ENCODE data around the gene EPM2A.
"Not testable (repeated sequence)": the region's sequence is repeated elsewhere in the genome, so short reads cannot be mapped to it uniquely, and the experiment has no call there.

EPM2A gene

DNA sequence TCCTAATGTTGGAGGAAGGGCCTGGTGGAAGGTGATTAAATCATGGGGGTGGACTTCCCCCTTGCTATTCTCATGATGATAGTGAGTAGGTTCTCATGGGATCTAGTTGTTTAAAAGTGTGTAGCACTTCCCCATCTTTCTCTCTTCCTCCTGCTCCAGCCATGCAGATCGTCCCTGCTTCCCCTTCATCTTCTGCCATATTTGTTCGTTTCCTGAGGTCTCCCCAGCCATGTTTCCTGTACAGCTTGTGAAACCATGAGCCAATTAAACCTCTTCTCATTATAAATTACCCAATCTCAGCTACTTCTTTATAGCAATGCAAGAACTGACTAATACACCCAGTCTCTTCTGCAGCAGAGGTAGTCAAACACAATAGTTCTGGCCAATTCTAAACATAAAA lies 5.4 kb downstream of the EPM2A start:
- DNase-seq: peak; percentile 17 to 23

DNA sequence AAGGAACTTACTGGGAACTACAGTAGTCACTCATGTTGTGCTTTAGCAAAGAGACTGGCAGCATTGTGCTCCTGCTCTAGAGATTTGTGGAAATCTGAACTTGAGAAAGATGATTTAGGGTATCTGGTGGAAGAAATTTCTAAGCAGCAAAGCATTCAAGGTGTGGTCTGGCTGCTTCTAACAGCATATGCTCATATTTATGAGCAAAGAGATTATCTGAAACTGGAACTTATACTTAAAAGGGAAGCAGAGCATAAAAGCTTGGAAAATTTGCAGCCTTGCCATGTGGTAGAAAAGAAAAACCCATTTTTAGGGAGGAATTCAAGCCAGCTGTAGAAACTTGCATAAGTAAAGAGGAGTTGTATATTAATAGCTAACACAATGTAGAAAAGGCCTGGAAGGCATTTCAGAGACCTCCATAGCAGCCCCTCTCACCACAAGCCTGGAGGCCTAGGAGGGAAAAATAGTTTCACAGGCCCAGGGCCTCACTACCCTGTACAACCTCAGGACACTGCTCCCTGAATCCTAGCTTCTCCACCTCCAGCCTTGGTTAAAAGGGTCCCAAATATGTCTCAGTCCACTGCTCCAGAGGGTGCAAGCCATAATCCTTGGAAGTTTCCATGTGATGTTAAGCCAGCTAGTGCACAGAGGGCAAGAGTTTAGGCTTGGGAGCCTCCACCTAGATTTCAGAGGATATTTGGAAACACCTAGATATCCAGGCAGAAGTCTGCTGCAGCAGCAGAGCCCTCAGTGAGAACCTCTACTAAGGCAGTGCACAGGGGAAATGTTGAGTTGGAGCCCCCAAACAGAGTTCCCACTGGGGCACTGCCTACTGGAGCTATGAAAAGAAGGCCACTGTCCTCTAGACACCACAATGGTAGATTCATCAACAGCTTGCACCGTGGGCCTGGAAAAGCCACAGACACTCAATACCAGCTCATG lies 6.6 kb downstream of the EPM2A start:
- no peak for DNase-seq

DNA sequence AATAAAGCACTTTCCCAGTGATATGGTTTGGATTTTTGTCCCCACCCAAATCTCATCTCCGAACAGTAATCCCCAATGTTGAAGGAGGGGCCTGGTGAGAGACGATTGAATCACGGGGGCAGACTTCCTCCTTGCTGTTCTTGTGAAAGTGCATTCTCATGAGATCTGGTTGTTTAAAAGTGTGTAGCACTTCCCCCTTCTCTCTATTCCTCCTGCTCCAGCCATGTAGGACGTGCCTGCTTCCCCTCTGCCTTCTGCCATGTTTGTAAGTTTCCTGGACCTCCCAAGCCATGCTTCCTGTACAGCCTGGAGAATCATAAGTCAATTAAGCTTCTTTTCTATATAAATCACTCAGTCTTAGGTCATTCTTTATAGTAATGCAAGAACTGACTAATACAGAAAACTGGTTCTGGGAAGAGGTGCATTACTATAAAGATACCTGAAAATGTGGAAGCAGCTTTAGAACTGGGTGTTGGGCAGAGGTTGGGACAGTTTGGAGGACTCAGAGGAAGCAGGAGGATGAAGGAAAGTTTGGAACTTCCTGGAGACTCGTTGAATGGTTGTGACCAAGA lies 7.4 kb downstream of the EPM2A start:
- DNase-seq: peak in 1 of 2 donors; percentile 20

DNA sequence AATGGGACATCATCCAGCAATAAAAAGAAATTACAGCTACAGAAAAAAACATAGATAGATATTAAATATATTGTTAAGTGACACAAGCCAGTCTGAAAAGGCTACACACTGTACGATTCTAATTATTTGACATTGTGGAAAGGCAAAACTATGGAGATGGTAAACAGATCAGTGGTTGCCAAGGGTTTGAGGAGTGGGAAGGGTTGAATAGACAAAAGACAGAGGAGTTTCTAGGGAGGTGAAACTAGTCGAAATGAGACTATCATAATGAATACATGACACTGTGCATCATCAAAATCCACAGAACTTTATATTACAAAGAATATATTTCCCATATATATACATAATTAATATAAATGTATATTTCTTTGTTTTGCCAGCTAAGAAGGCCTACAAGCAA lies 9.8 kb downstream of the EPM2A start:
- no peak for DNase-seq

DNA sequence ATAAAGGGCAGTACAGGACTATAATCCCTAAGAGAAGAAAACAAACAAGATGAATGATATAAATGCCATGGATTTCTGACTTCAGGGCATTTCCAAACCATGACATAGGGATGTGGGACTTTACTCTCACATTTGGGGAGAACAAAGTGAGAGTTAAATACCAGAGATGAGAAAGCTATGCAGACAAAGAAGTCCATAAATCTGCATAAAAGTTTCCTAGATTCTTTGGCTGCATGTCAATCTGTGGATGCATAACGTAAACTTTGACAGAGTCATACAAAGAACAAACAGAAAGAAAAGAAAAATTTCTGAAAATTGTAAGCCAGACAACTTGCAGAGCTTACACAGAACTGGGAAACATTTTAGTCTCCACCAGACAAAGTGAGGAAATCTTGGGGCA lies 11.7 kb downstream of the EPM2A start:
- no peak for DNase-seq

DNA sequence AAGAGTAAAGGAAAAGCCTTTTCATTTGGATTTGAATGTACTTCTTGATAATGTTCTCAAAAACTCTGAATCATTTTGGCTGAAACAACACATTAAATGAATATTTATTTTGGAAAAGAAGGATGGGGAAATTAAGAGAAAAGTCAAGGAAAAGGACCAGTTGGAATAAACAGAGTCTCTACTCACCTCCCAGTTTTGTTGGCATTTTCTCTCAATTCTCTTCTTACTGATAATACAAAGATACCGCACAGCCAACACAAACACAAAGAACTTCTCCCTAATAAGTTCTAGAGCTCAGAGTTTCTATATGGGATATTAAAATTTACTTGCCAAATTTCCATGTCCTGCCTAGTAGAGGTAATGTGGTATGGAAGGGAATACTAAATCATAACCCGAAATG lies 13.1 kb downstream of the EPM2A start:
- DNase-seq: no peak

DNA sequence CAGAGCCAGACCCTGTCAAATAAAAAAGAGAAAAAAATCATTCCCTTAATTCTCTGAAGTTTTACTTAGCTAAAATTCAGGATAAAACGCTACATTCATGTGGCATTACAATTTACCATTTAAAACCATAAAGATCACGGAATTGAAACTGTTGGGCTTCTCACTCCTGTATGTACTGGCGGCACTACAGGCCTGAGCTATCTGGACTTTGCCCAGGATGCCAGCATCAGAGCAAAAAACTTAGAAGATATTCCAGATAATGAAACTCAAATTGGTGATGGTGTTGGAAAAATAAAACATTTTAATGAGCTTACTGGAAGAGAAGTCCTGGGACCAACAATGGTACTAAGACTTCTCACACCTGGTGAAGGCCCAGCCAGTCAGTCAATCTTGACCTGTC lies 14.2 kb downstream of the EPM2A start:
- DNase-seq: no peak

DNA sequence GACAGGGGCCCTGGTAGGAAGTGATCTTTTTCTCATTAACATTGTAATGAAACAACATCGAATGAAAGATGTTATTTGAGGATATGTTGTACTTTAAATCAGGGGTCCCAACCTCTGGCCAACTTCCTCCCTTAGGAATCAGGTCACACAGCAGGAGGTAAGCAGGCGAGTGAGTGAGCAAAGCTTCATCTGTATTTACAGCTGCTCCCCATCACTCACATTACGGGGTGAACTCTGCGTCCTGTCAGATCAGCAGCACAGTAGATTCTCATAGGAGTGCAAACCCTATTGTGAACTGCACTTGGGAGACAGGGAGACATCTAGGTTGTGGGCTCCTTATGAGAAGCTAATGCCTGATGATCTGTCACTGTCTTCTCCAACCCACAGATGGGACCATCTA lies 19.9 kb downstream of the EPM2A start:
- no peak for DNase-seq

DNA sequence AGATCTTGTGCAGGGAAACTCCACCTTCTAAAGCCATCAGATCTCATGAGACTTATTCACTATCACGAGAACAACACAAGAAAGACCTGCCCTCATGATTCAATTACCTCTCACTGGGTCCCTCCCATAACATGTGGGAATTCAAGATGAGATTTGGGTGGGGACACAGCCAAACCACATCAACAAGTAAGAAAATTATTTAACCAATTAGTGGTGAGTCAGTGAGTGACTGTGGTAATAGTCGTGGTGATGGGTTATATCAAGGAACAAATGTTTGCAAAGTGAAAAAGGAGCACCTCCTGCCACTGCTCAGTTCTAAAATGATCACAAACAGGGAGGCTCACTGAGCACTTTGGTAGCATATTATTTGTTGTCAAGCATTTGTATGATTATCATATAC lies 20.6 kb downstream of the EPM2A start:
- DNase-seq: no peak

DNA sequence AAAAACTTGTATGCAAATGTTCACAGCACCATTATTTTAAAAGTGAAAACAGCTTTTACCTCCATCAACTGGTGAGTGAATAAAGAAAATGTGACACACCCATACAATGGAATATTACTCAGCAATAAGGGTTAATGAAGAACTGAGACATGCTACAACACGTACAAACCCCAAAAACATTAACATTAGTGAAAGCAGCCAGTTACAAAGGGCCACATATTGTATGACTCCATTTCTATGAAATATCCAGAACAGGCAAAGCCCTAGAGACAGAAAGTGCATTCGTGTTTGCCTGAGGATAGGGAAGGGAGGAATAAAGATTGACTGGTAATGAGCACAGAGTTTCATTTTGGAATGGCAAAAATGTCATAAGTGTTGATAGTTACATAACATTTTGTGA lies 21.5 kb downstream of the EPM2A start:
- DNase-seq: no peak

DNA sequence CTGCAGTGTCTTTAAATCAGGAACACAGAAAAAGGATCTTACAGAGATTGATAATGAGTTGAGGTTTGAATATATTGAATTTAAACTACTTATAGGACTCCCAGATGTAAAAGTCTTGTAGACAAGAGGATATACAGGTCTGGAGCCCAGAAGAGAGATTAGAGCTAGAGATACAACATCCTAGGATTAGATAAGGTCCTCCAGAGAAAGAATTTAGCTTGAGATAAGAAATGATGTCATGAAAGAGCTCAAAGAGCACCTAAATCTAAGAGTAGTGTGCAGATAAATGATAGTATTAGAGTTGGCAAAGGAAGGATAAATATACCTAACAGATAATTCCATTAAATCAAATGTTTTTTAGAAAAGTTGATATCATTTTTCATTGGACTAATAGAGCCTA lies 23.9 kb downstream of the EPM2A start:
- no peak for DNase-seq

DNA sequence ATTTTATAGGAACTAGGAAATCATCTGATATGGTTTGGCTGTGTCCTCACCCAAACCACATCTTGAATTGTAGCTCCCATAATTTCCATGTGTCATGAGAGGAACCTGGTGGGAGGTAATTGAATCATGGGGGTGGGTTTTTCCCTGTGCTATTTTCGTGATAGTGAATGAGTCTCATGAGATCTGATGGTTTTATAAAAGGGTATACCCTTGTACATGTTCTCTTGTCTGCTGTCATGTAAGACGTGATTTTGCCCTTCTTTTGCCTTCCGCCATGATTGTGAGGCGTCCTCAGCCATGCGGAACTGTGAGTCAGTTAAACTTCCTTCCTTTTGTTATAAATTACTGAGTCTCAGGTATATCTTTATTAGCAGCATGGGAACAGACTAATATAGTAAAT lies 27.9 kb downstream of the EPM2A start:
- no peak for DNase-seq

DNA sequence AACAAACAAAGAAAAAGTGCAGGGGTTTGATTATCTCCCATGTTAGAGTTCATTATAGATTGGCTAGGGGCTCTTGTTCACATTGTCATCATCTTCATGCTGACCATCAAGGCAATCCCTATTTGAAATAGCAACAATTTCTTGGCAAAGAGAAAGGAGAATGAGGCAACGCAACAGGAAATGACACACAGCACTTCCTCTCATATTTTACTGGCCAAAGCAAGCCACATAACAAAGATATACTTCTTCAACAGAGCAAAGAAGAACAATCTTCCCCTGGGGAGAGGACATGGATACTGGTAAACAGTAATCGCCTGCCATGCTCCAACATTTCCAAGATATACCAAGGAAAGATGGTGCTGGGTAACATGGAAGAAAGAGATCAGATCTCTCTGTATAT lies 29.8 kb downstream of the EPM2A start:
- peak; percentile 30 to 63 for DNase-seq

DNA sequence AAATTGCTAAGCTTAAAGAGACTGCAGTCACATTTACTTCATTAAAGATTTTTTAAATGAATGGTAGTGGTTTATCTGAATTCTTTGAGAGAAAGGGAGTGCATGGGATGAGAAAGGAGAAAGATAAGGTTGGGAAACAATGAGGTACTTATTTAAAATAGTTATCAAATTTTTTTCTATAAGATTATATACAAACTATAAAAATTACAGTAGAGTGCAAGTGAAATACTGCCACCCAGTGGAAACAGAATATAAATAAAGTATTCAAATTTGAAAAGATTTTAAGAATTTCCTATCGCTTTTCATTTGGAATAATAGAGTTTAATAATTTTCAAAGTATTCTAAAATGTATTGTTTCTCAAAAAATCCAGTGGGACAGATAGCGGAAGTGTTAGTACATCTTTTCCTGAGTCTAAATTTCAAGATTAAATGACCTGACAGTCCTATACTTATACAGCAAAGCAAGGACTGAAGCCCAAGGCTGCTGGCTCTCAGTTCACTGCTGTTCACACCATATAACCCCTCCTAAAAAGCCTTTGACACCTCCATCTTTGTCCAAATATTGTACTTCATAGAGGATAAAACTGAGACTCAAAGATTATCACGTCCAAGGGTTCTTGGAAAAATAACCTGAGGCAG lies 31.1 kb downstream of the EPM2A start:
- peak in 1 of 2 donors; percentile 26 for DNase-seq

DNA sequence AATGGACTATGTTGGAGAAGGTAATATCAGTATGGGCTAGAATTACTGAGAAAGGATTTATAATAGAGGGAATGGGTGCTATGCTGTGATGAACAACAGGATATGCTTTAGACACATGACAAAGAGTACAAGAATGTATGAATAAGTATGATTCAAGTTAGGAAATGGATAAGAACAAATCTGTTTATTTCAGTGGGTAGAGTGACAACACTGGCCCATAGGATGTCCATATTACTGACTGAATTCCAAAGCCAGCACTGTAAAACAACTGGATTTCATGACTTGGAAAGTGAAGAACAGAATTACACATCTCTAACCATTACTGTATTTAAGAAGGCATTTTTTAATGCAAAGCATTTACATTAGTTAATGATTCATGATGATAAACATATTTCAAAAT lies 35.9 kb downstream of the EPM2A start:
- DNase-seq: no peak

DNA sequence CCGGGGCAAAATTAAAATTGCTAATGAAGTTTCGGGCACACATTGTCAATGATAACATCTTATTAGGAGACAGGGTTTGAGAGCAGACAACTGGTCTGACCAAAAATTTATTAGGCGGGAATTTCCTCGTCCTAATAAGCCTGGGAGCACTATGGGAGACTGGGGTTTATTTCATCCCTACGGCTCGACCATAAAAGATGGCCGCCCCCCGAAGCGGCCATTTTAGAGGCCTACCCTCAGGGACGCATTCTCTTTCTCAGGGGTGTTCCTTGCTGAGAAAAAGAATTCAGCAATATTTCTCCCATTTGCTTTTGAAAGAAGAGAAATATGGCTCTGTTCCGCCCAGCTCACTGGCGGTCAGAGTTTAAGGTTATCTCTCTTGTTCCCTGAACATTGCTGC lies 37.9 kb downstream of the EPM2A start:
- not testable (repeated sequence) for DNase-seq

DNA sequence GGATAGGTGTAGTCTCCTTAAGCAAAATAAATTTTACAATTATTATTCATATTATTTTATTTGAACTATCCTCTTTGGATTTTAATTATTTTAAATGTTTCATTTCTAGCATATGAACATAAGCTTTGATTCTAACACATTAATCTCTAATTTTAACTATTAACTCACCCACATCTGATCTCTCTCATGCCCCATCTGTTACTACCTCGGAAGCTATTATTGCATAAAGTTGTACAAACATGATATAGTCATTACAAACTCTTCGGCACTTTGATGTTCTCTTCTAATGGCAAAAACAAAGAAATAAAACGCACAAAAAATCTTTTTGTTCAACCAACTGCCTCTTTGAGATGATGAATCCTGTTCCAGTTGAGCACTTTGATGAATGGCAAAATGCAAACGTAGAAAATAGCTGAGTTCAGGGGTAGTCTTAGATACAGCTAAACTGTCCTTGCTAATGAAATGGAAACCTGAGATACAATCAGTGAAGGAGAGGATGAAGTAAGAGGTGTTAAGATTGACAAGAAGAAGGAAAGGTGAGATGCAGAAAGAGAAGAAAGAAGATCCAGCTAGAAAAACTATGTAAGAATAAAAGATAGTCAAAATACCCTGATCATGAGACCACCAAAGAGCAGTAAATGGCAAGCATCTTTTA lies 41.1 kb downstream of the EPM2A start:
- no peak for DNase-seq

DNA sequence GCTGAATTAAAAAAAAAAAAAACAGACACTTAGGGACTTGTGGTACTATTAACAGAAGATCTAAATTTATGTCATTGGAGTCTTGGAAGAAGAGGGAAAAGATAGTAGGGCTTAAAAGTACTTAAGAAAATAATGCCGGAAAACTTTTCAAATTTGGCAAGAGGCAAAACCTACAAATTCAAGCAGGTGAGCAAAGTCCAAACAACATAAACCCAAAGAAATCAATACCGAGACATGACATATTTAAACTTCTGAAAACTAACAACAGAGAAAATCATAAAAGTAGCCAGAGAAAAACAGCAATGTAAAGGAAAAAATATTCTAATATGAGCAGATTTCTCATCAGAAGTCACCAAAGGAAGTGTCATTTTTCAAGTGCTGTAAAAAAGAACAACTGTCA lies 44.4 kb downstream of the EPM2A start:
- DNase-seq: no peak

DNA sequence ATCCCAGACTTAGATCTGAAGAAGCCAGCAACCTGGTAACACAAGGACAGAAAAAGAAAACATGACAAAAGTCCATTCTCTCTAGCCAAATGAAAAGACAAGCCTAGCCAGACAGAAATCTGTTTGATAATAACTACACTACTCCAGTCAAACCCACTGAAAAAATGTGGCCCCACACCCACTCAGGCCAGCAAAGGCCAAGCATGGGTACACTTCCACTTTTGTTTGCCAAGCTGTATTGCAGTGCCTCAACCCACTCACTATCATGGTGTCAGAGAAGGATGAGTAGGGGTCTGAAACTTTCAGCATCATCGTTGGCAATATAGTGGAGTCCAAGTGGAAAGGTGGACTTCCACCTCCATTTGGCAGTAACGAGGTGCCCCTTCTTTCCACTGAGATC lies 45.8 kb downstream of the EPM2A start:
- peak in 1 of 2 donors; percentile 35 for DNase-seq

DNA sequence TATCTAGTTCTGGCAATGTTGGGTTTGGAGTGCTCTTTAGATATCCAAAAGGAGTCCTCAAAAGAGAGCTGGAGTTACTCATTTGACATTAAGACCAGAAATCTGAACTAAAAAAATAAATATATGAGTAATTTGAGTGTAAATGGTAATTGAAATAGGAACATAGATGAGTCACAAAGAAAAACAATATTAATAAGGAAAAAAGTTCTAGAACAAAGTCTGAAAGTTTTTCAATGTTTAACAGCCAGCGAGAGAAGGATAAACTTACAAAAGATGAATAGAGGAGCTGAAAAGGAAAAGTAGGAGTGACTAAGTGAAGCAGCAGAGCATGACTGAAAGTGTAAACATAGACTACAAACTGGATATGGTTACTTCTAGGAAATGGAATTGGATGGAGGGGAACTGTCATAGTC lies 46.8 kb downstream of the EPM2A start:
- DNase-seq: no peak

DNA sequence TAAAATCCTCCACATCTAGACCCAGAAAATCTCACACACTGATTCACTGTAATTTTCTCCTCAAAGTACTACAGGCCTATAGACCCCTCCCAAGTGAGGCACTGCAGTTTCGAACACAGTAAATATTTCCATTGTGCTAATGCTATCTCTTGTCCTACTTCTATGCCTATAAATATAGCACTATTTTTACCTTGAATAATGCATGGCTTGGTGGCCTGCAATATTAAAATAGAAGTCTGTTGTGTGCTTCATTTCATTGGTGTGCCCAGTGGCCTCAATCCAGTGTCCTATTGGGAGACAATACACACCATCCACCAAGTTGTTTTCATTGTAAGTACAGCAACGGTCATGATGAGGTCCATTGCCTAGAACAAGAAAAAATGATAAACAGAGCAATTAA lies 49.4 kb downstream of the EPM2A start:
- no peak for DNase-seq

DNA sequence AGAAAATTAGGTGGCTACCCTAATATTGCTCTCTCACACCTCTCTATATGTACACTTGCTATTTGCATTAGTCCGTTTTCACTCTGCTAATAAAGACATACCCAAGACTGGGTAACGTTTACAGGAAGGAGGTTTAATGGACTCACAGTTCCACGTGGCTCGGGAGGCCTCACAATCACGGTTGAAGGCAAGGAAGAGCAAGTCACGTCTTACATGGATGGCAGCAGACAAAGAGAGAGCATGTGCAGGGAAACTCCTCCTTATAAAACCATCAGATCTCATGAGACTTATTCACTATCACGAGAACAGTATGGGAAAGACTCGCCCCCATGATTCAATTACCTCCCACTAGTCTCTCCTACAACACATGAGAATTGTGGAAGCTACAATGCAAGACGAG lies 53.4 kb downstream of the EPM2A start:
- no peak for DNase-seq

DNA sequence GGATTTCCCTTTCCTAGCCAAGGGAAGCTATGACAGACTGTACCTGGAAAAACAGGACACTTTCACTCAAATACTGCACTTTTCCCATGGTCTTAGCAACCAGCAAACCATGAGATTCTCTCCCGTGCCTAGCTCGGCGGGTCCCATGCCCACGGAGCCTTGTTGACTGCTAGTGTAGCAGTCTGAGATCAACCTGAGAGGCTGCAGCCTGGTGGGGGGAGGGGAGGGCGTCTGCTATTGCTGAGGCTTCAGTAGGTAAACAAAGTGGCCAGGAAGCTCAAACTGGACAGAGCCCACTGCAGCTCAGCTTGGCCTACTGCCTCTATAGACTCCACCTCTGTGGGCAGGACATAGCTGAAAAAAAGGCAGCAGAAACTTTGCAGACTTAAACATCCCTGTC lies 61.8 kb downstream of the EPM2A start:
- DNase-seq: no peak

All from inflammatory macrophage (primary cell).